ENCODE results near the gene TMEM117.

TMEM117 gene

DNA sequence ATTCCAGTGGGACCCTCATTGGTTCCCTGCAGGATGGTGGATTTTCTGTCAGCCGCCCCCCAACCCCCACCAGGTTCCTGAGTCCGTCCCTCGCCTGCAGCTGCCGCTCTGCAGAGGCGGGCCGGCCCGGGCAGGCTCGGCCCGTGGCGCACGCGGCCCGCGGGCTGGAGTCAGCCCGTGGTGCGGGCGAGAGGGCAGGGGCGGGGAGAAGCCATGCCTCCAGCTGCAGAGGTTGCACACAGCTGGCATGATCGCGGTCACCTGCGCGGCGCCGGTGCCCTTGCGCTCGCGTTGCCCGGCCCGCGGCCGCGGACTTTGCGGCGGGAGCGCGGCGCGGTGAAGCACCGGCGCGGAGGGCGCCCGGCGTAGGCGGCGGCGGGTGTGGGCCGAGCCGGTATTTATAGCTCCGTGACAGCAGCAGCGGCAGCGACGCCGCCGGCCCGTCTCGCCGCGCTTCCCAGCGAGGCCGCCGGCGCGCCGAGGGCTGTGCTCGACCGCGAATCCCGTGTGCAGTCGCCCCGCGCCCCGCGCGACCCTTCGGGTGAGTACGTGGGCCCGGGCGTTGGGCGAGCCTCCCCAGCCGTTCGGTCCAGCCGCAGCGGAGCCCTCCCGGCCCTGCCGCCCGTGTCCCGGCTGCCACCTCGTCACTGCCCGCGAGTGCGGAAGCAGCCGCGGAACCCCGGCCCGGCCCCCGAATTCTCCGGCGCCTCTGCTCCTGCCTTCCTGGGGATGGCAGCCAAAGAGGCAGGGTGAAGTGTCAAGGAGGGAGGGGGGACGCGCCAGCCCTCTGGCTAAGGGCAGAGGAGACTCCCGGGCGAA is at the start of gene TMEM117:
TSS of gene TMEM117 (plus strand) at position 426 of the 819 bp plus-strand sequence.
- DNase-seq (ENCODE audit: low read depth in 3 of 3): peak in 2 of 3 experiments; percentile 15 to 57

DNA sequence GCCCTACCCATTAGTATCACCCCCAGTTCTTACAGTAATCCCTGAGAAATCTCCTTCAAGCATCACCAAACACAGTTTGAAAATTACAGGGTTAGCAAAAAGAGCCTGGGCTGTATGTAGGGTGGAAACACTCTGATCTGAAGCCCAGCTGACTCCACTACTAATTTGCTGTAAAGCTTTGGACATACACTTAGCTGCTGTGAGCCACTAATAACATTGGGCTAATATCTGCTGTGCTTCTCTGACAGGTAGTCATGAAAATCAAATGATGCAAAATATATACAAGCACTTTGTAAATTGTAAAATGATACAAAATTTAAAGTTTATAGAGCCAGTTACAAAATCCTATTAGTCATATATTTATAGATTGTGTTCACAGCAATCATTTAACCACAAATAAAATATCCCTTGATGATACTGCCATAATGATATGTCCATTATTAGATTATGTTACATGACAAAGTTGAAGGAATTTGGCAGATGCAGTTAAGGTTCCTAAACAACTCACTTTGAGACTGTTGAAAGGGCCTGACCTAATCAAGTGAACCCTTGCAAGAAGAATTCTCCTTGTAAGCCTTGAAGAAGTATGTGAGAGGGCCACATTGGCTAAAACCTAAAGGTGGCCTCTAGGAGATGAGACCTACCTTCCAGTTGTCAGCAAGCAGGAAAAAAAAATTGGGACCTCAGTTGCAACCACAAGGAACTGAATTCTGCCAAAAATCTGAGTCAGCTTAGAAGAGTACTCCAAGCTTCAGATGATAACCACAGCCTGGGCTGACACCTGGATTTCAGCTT is 48.8 kb upstream of the TMEM117 start:
- DNase-seq (ENCODE audit: low read depth in 3 of 3): no peak

- no peak for DNase-seq (ENCODE audit: low read depth in 3 of 3)
These were observed 45.9 kb upstream of the TMEM117 start for GRCh38 chr12:43789941-43790340.

DNA sequence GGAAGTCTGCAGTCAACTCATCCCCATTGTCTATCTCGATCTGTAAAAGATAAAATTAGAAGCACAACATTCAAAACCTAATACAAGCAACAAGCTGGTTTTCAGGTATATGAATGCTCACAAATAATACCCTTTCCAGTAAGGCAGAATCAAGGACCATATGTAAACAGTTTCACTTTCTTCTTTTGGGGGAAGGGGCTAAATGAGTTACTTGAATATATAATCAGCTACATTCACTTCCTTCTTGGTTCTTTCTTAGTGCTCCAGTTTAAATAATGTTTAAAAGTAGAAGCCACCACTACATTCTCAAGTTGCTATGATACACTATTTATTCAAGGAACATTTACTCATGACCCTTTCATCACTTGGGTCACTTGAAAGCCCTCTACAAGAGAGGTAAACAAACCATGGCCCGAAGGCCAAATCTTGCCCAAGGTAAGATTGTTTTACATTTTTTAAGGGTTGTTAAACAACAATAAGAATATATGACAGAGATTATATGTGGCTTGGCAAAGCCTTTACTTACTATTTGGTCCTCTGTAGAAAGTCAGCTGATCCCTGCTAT is 40.1 kb upstream of the TMEM117 start:
- DNase-seq (ENCODE audit: low read depth in 3 of 3): no peak

DNA sequence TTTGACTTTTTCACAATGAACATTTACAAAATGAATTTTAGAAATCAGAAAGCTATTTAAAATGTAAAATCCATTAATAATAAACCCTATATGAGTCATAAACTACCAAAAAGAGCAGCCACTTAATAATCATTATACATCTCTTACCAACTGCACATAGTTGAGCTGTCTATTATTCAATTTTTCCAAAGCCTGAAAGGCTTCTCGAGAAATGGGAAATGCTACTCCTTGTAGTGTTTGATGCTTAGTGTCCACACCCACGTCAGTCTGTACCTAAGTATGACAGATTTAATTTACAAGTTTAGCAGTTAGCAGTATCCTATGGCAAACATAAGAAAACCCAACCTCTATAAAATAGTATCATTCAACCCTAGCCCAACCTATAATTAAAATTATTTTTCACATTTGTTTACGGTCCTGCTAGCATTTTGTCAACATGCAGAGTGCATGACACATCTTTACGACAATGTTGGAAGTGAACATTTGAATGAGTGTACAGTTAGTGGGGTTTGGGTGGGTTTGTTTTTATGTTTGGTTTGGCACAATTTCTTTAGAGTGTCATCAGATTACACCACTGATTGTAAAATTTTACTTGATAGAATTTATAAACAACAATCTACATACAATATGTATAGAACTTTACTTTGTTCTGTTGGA is 38.2 kb upstream of the TMEM117 start:
- DNase-seq (ENCODE audit: low read depth in 3 of 3): no peak

- no peak for DNase-seq (ENCODE audit: low read depth in 3 of 3)
These were observed 30.6 kb upstream of the TMEM117 start for GRCh38 chr12:43805149-43805859.

GRCh38 chr12:43805860-43806736 is 29.8 kb upstream of the TMEM117 start, which contains the start of gene TWF1:
Gene TWF1, minus strand, starts transcription at chr12:43806317. Its CDS starts 72 bp downstream, at chr12:43806245.
- peak; percentile 71 to 85 (median 78) for DNase-seq (ENCODE audit: low read depth in 3 of 3)

DNA sequence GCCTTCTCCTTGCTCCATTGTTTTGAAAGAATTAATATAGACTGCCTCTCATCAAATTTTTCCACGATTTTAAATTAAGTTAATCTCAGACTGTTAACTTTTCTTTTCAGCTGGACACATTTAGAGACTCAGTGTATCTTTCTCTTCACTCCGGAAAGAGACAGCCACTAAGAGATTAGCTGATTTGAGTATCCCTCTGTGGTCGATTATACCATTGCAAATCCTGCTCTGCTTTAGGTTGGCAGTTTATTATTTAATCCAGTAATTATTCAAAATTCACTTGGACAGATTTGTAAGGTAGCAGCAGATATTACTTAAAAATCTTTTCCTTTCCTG is 29.2 kb upstream of the TMEM117 start:
- no peak for DNase-seq (ENCODE audit: low read depth in 3 of 3)

DNA sequence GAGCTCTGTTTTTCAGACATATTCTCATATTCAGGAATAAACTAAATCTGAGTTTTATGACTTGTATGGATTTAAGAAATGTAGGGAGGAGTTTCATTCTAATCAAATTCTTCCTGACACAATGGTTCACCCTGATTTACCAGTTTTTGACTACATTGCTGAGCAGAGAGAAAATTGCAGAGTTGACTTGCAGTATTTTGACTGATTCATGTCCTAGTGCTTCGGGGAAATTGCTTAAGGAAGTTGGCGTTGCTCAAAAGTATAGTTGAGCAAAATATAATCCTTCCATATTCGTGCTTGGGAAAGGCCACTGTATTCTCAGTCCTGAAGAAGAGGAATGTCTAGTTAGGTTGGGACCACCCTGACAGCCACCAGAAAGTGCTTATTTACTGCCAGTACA is 28.5 kb upstream of the TMEM117 start:
- DNase-seq (ENCODE audit: low read depth in 3 of 3): no peak

- DNase-seq (ENCODE audit: low read depth in 3 of 3): no peak
These were observed 23.8 kb upstream of the TMEM117 start for GRCh38 chr12:43812057-43812456.

GRCh38 chr12:43812926-43813325 is 23.0 kb upstream of the TMEM117 start:
- DNase-seq (ENCODE audit: low read depth in 3 of 3): no peak

GRCh38 chr12:43815416-43815815 is 20.5 kb upstream of the TMEM117 start:
- no peak for DNase-seq (ENCODE audit: low read depth in 3 of 3)

GRCh38 chr12:43816168-43816567 is 19.7 kb upstream of the TMEM117 start:
- no peak for DNase-seq (ENCODE audit: low read depth in 3 of 3)

DNA sequence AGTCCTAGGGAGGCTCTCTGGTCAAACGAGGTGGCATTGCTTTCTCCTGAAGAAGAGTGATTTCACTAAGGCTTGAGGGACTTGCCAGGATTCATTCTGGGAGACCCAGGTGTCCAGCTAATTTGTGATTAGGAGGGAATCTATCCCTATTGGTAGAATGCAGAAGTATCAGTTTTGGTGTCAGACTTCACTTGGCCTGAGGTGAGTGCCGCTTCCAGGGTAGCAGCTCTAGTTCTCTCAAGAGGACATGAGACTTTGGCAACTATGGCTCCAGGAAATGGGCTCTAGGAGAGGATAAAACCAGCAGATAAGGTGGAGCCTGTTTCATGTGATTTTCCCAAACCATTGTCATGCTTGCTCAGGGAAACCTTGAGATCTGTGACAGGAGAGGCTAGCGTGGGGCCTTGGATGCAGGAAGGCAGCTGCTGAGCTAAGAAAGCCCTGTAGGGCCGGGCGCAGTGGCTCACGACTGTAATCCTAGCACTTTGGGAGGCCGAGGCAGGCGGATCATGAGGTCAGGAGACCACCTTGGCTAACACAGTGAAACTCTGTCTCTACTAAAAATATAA is 11.6 kb upstream of the TMEM117 start:
- no peak for DNase-seq (ENCODE audit: low read depth in 3 of 3)

DNA sequence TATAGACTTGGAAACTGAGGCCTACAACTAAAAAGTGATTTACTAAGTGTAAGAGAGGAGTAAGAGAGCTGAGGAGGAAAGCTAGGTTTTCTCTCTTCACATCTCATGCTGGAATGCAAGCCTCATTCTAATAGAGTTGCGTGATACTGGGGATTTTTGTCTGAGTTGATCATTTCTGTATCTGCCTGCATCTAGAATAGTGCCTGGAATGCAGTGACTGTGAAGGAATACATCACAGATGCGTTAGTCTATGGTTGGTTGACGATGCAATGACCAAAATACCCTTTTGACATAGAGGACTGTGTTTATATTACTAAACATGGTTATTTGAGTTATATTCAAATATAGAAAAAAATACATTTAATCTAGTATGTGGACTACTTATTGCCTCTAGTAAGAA is 9.2 kb upstream of the TMEM117 start:
- DNase-seq (ENCODE audit: low read depth in 3 of 3): no peak

- DNase-seq (ENCODE audit: low read depth in 3 of 3): no peak
These were observed 8.8 kb upstream of the TMEM117 start for GRCh38 chr12:43827093-43827492.

- no peak for DNase-seq (ENCODE audit: low read depth in 3 of 3)
These were observed 3.3 kb upstream of the TMEM117 start for GRCh38 chr12:43832463-43833168.

GRCh38 chr12:43835264-43835655 is 621 bp upstream of the TMEM117 start:
- DNase-seq (ENCODE audit: low read depth in 3 of 3): peak in 1 of 3 experiments; percentile 4

GRCh38 chr12:43836475-43836989 is 651 bp downstream of the TMEM117 start:
- no peak for DNase-seq (ENCODE audit: low read depth in 3 of 3)

Data from stimulated activated CD4-positive, alpha-beta T cell treated with anti-CD3 and anti-CD28 coated beads, TNF-alpha, amount 100 ng/mL, for 24 hours (primary cell).